ENCODE measurements around the gene MDC1. TPM values are rescaled to one million over a fixed set of nuclear protein-coding genes. Genes with fewer than 3 reads are reported as not detected.

MDC1 gene
- total RNA-seq, 1 experiment from 2014 or later = 77.6 TPM

GRCh38 chr6:30725713-30726505 is 8.8 kb upstream of the MDC1 start:
- Histone ChIP-seq H3K9ac (ENCODE audit: extremely low read depth, insufficient read length, low read length) (no peak overlapping the region), H4K91ac (ENCODE audit: insufficient read length, low read depth, low read length) (no peak overlapping the region), H4K8ac (replicated peaks; ENCODE audit: insufficient read length, low read depth, low read length) (no peak overlapping the region), H3K27me3 (ENCODE audit: insufficient read depth, low read length) (no peaks in the 10 kb centered on the region), H2BK15ac (ENCODE audit: low read depth, low read length) (no peak overlapping the region), H2BK5ac (ENCODE audit: insufficient read length, low read length) (no peak overlapping the region), H3K14ac (ENCODE audit: insufficient read depth, low read length) (no peak overlapping the region), H3K23ac (ENCODE audit: insufficient read length, low read depth, low read length) (no peak overlapping the region), H3K4me2 (ENCODE audit: insufficient read depth, insufficient read length, low read length) (no peak overlapping the region), H2BK20ac (ENCODE audit: low read depth, low read length, poor library complexity, severe bottlenecking) (no peak overlapping the region), H2AK5ac (ENCODE audit: insufficient read length, low read length) (no peak overlapping the region), H3K23me2 (ENCODE audit: insufficient read length, low read depth, low read length, poor library complexity, severe bottlenecking) (peaks cover 3% of the 10 kb centered on the region), H3K4ac (ENCODE audit: low read depth, low read length) (no peak overlapping the region), H3K4me1 (ENCODE audit: insufficient read depth, low read length) (no peaks in the 10 kb centered on the region), H3K18ac (ENCODE audit: insufficient read length, low read depth, low read length) (no peak overlapping the region), H3K9me3 (ENCODE audit: control insufficient read depth, low read depth, low read length) (no peaks in the 10 kb centered on the region), H2AFZ (ENCODE audit: low read length) (no peak overlapping the region), H3K79me2 (ENCODE audit: insufficient read depth, low read length) (peaks cover 7% of the 10 kb centered on the region; the same call in 1 of the 2 replicates), H3K56ac (ENCODE audit: insufficient read length, low read depth, low read length) (no peak overlapping the region), H2BK120ac (ENCODE audit: low read depth, low read length, poor library complexity, severe bottlenecking) (no peak overlapping the region), H3K79me1 (ENCODE audit: insufficient read depth, low read depth, low read length, poor library complexity, severe bottlenecking) (no peaks in the 10 kb centered on the region), H4K5ac (ENCODE audit: insufficient read length, low read depth, low read length) (no peak overlapping the region), H3K27ac (ENCODE audit: insufficient read length, low read depth, low read length) (no peak overlapping the region), H2BK12ac (ENCODE audit: insufficient read length, low read depth, low read length) (no peak overlapping the region), H3T11ph (ENCODE audit: low read length) (no peak overlapping the region), H4K20me1 (ENCODE audit: control insufficient read depth, insufficient read depth, insufficient read length) (no peaks in the 10 kb centered on the region)
- H3K27me3 Mint-ChIP-seq (ENCODE audit: low read depth) = peaks cover 5% of the 10 kb centered on the region; the same call in 1 of the 2 replicates
- no peaks in the 10 kb centered on the region for H3K9me3 Mint-ChIP-seq
- peak; percentile 49 for DNase-seq
- peak overlapping the region in 1 of 2 experiments; percentile 60; a peak in 1 of 5 replicates for H3K4me3 Mint-ChIP-seq
- TF ChIP-seq CTCF (conservative IDR thresholded peaks at IDR 0.05) = no peak
- H3K4me1 Mint-ChIP-seq = peaks cover 22 to 32% of the 10 kb centered on the region in 2 experiments
- H3K36me3 Mint-ChIP-seq (ENCODE audit: insufficient read depth in 1 of 3, low read depth in 3 of 3) = peaks cover 47 to 83% (median 62%) of the 10 kb centered on the region in 3 experiments
- peak overlapping the region in 2 of 3 experiments; percentile 61 to 95; a peak in 4 of 7 replicates for H3K27ac Mint-ChIP-seq
- WGBS (ENCODE audit: extremely low coverage, insufficient read length, low lambda C conversion rate) = no CpG with 5 or more reads among the region's 3 CpGs

Data from H9 (cell line).